ENCODE data around the gene TSC22D2. TPM values are rescaled to one million over a fixed set of nuclear protein-coding genes. Genes with fewer than 3 reads are reported as not detected.

The TSC22D2 gene
- total and polyA plus RNA-seq, 2 of the 4 experiments (the other 2 are of a cell fraction), result 12.2 to 20.5 TPM

- H3K4ac ChIP-seq (ENCODE audit: low read depth, low read length), result no peak overlapping the region
- H3K79me1 ChIP-seq (ENCODE audit: low read depth in 1 of 2, low read length in 2 of 2), result peaks cover 0 to under 1% of the 10 kb centered on the region in 2 experiments; a peak in 2 of 4 replicates
- dilution Hi-C loops (cut with HindIII; ENCODE audit: low sequenced_read_pairs, unreplicated experiment), result no loop called here
- peak overlapping the region; percentile 36; the same call in 1 of the 2 replicates for H3K27ac ChIP-seq (ENCODE audit: insufficient read depth, low read length)
- H3K9ac ChIP-seq (ENCODE audit: low read depth, low read length), result peak overlapping the region; percentile 84
- H3K9me3 ChIP-seq (ENCODE audit: control insufficient read depth, insufficient read depth, low read length), result no peaks in the 10 kb centered on the region
- ChIA-PET CTCF (interaction anchor here (0.6 to 1.9 kb wide), 3 partner anchors 82 to 856 kb away, joined by 3 to 7 read pairs (median 4); no protein-coding TSS in a partner anchor), POLR2A (ENCODE audit: unreplicated experiment) (interaction anchor here (1.0 kb wide), 1 partner anchor 164 kb away, joined by 3 read pairs; no protein-coding TSS in a partner anchor)
- intact Hi-C loops (cut with micrococcal nuclease), result loop anchor here (1.0 kb wide), 2 partner anchors 40 to 83 kb away; no protein-coding TSS in a partner anchor
- peak overlapping the region; percentile 8; the same call in 1 of the 2 replicates for H3K14ac ChIP-seq (replicated peaks; ENCODE audit: low read depth, low read length)
- no TSS peak for BruUV-seq (replicated peaks)
- peak overlapping the region; percentile 99 for H3K4me2 ChIP-seq (ENCODE audit: low read depth, low read length)
- peak overlapping the region; percentile 76 for H3K4me3 ChIP-seq (ENCODE audit: insufficient read depth, low read depth, low read length)
- no peak overlapping the region for H4K91ac ChIP-seq (ENCODE audit: insufficient read depth, low read depth, low read length)
- in situ Hi-C loops (cut with MboI; ENCODE audit: low sequenced_read_pairs), result no loop called here
- ATAC-seq (ENCODE audit: low read depth) (no peak), DNase-seq (peak; percentile 92)
- H2BK5ac ChIP-seq (ENCODE audit: low read depth, low read length, poor library complexity, severe bottlenecking), result peak overlapping the region; percentile 75
- peak overlapping the region; percentile 5; the same call in 1 of the 2 replicates for H3K18ac ChIP-seq (ENCODE audit: low read depth, low read length)
- H2AK5ac ChIP-seq (ENCODE audit: low read depth, low read length), result no peak overlapping the region
- H3K23ac ChIP-seq (ENCODE audit: low read depth, low read length), result peak overlapping the region; percentile 39; the same call in 1 of the 2 replicates
- H2BK15ac ChIP-seq (ENCODE audit: low read depth, low read length), result no peak overlapping the region
- no peaks in the 10 kb centered on the region; the same call in 1 of the 2 replicates for H3K9me1 ChIP-seq (ENCODE audit: insufficient read depth, low read length)
- no peak overlapping the region for H2AFZ ChIP-seq (replicated peaks; ENCODE audit: low read length, poor library complexity)
- H4K5ac ChIP-seq (ENCODE audit: low read depth, low read length), result no peak overlapping the region
- peak overlapping the region; percentile 18; the same call in 1 of the 2 replicates for H3K56ac ChIP-seq (ENCODE audit: extremely low read depth, insufficient read depth, low read length)
- TF ChIP-seq NFE2L2 (IDR thresholded peaks at IDR 0.05; ENCODE audit: low read depth, low read length), result no peak
- peak; percentile 86 for TF ChIP-seq USF2 (IDR thresholded peaks at IDR 0.05; ENCODE audit: low read depth, low read length)
- no peak for TF ChIP-seq RCOR1 (IDR thresholded peaks at IDR 0.05; ENCODE audit: insufficient replicate concordance, low read length)
- peak; percentile 94 for TF ChIP-seq MXI1 (IDR thresholded peaks at IDR 0.05; ENCODE audit: borderline replicate concordance, low read depth, low read length)
- TF ChIP-seq CEBPB (IDR thresholded peaks at IDR 0.05; ENCODE audit: low read depth, low read length), result peak; percentile 75
- no peak overlapping the region for H4K8ac ChIP-seq (ENCODE audit: low read depth in 2 of 2, low read length in 2 of 2)
- no peak overlapping the region for H2AK9ac ChIP-seq (replicated peaks; ENCODE audit: low read depth, low read length, poor library complexity)
- H3K4me1 ChIP-seq (ENCODE audit: control insufficient read depth, insufficient read depth, low read length), result peaks cover 5% of the 10 kb centered on the region
- no peak overlapping the region for H2BK120ac ChIP-seq (ENCODE audit: low read depth, low read length)
- no peak overlapping the region for H2BK20ac ChIP-seq (ENCODE audit: low read depth, low read length)
- H3K27me3 ChIP-seq (ENCODE audit: control insufficient read depth, insufficient read depth, low read length), result no peaks in the 10 kb centered on the region
- no CpG with 5 or more reads among the region's 5 CpGs for WGBS, 2 experiments (ENCODE audit: extremely low coverage in 2 of 2, insufficient read length in 1 of 2)
- H3K36me3 ChIP-seq (ENCODE audit: control insufficient read depth, insufficient read depth, low read length), result peaks cover 6% of the 10 kb centered on the region
- peaks cover 78% of the 10 kb centered on the region for H4K20me1 ChIP-seq (ENCODE audit: insufficient read depth, low read length)
Measured at GRCh38 chr3:150412561-150413231, 4.6 kb downstream of the TSC22D2 start.
